ENCODE measurements around the gene FIP1L1.
A peak's percentile ranks its signal among the peaks of the same experiment; 100 is the strongest.
"Not testable (repeated sequence)": the region's sequence is repeated elsewhere in the genome, so short reads cannot be mapped to it uniquely, and the experiment has no call there.

FIP1L1 gene, protein sequence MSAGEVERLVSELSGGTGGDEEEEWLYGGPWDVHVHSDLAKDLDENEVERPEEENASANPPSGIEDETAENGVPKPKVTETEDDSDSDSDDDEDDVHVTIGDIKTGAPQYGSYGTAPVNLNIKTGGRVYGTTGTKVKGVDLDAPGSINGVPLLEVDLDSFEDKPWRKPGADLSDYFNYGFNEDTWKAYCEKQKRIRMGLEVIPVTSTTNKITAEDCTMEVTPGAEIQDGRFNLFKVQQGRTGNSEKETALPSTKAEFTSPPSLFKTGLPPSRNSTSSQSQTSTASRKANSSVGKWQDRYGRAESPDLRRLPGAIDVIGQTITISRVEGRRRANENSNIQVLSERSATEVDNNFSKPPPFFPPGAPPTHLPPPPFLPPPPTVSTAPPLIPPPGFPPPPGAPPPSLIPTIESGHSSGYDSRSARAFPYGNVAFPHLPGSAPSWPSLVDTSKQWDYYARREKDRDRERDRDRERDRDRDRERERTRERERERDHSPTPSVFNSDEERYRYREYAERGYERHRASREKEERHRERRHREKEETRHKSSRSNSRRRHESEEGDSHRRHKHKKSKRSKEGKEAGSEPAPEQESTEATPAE

DNA sequence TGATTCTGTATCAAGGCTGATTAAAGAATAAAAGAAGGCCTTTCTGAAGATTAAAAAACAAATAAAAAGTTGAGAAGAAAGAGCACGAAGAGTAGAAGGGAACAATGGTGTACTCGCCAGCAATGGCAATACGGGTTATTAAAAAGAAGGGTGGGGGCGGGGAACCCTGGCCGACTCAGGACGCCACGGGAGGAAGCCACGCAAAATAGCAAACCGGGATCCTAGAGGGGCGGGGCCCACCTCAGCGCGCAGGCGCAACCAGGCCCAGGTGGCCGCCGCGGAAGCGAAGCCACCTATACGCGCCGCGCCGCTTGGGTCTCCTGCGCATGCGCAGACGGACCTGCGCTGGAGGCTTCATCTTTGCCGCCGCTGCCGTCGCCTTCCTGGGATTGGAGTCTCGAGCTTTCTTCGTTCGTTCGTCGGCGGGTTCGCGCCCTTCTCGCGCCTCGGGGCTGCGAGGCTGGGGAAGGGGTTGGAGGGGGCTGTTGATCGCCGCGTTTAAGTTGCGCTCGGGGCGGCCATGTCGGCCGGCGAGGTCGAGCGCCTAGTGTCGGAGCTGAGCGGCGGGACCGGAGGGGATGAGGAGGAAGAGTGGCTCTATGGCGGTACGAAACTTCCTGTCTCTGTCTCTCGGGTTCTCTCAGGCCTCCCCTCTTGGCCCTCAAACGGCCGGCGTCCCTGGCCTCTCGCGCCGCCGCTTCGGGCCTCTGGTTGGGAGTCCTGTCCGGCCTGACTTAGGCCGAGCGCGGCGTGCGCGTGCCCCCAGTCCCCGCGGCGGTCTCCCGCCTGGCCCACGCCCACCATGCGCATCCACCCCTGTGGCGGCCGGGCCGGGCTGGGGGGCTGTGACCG lies at the start of gene FIP1L1:
FIP1L1 (plus strand) TSS at position 323 of the 852 bp plus-strand sequence; CDS start at position 521, 198 bp downstream.
- DNase-seq, result peak; percentile 93

DNA sequence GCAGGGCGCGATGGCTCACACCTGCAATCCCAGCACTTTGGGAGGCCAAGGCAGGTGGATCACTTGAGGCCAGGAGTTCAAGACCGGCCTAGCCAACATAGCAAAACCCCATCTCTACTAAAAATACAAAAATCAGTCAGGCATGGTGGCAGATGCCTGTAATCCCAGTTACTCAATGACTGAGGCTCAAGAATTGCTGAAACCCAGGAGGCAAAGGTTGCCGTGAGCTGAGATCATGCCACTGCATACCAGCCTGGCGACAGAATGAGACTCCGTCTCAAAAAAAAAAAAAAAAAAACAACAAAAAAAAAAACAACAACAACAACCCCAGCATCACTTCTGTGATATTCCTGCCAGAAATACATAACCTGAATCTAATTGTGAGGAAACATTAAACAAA lies 42.5 kb upstream of the FIP1L1 start:
- not testable (repeated sequence) for DNase-seq

DNA sequence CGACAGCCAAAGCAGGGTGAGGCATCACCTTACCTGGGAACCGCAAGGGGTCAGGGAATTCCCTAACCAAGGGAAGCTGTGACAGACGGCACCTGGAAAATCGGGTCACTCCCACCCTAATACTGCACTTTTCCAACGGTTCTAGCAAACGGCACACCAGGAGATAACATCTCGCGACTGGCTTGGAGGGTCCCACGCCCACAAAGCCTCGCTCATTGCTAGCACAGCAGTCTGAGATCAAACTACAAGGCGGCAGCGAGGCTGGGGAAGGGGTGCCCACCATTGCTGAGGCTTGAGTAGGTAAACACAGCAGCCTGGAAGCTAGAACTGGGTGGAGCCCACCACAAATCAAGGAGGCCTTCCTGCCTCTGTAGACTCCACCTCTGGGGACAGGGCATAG lies 37.3 kb upstream of the FIP1L1 start:
- not testable (repeated sequence) for DNase-seq

DNA sequence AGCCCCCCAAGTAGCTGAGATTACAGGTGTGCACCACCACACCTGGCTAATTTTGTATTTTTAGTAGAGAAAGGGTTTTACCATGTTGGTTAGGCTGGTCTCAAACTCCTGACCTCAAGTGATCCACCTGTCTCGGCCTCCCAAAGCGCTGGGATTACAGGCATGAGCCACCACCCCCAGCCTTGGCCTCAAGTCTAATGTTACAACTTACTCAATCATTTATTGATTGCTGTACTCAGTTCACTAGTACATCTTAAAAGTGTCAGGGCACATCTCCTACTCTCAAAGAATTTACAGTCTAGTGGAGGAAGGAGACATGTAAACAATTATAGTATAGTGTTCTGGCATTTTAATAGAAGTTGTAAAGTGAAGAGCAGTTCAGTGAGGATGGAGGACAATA lies 31.0 kb upstream of the FIP1L1 start:
- not testable (repeated sequence) for DNase-seq

DNA sequence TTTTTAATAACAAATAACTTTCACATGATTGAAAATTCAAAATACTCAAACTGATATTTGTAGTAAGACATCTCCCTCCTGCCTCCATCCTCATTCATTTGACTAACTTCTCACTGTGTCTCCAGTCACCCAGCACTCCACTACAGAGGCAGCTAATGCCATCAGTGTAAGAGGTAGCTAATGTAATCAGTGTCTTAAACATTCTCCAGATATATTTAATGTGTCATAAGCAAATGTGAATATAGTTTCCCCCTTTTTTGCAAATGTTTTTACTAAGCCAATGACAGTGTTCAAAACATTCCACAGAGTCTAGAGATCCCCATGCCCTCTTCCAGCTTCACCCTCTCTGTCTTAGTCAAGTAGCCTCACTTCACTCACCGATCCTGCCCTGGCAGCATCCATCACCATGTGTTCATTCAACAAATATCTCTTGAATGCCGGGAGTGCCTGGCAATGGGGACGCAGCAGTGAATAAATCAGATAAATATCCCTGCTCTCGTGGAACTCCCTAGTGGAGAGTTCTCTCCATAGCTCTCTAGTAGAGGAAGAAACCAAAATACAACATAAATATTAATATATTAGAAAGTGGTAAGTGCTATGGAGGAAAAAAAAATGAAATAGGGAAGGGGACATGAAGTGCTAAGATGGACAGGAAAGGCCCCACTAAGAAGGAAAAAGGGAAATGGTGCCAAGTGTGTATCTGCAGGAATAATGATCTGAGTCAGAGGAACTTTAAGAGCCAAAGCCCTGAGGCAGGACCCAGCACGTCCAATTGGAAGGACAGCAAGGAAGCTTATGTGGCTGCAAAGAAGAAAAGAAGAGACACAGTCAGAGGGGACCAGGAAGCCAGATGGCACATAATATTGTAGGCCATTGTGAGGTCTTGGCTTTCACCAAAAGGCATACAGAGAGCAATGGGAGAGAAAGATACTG lies 30.3 kb upstream of the FIP1L1 start:
- no peak for DNase-seq

DNA sequence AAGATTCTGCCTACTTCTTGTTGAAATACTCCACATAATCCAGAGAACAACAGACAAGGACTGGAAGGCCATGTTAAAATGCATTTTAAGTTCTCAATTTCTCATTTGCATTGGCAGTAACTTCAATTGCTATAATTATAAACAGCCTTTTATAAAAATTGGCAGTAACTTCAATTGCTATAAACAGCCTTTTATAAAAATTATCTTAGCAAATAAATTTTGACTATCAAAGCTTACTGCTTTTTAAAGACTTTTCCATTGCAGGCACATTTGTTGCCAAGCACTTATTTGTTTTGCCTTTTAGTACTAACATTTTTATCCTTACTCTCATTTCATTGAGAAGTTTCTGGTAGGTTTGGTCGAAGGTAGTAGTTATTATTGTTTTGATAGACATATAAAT lies 29.4 kb upstream of the FIP1L1 start:
- DNase-seq, result no peak

DNA sequence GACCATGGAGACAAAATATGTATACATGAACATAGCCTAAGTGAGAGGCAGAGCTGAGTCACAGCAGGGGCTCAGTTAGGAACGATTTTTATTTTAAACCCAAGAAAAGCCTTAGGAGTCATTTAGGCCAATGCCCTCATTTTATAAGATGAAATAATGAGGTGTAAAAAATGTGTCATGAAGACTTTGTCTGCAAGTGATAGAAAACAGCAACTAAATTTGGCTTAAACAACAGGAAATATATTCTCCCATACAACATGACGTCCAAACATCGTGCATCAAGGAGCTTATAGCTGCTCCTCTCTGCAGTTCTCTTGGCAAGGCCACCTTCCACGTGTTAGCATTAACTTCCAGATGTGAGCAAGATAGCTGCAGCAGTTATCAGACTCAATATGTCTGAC lies 28.4 kb upstream of the FIP1L1 start:
- no peak for DNase-seq

DNA sequence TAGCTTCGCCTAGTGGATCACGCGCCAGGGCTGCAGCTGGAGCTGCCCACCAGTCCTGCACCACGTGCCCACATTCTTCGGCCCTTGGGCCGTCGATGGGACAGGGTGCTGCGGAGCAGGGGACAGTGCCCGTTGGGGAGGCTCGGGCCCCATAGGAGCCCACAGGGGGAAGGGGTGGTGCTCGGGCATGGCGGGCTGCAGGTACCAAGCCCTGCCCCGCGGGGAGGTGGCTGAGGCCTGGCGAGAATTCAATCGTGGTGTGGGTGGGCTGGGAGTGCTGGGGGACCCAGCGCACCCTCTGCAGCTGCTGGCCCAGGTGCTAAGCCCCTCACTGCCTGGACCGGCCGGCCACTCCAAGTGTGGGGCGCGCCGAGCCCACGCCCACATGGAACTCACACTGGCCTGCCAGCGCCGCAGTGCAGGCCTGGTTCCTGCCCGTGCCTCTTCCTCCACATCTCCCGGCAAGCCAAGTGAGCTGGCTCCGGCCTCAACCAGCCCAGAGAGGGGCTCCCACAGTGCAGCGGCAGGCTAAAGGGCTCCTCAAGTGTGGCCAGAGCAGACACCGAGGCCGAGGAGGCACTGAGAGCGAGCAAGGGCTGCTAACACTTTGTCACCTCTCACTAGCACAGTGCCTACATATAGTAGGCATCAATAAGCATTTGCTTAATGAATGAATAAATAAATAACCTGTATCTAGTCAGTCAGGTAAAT lies 23.3 kb upstream of the FIP1L1 start:
- DNase-seq, result no peak

DNA sequence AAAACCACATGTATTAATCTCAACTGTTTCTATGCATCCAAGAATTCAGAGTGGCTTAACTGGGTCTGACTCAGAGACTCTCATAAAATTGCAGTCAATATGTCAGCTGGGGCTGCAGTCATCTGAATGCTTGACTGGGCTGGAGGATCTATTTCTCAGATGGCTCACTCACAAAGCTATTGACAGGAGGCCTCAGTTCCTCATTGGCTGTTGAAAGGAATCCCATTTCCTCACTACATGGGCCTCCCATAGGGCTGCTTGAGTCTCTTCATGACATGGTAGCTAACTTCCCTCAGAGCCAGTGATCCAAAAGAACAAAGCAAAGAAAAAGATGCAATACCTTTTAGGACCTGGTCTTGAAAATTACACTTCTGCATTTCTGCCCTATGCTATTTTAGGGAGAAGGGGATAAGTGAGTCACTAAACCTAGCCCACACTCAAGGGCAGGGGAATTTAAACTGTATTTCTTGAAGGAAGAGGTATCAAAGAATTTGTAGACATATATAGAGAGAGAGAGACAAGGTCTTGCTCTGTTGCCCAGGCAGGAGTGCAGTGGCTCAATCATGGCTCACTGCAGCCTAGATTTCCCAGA lies 21.4 kb upstream of the FIP1L1 start:
- no peak for DNase-seq

DNA sequence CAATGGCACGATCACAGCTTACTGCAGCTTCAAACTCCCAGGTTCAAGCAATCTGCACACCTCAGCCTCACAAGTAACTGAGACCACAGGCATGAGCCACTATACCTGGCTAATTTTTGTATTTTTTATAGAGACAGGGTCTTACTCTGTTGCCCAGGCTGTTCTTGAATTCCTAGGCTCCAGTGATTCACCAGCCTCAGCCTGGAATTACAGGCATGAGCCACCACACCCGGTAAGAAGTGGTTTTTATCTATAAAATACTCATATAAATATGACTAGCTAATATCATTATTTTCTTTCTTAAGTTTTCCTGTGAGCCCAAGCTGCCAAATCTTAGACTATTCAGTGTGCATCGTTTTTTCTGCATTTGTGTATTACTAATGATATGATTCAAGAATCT lies 16.0 kb upstream of the FIP1L1 start:
- no peak for DNase-seq

DNA sequence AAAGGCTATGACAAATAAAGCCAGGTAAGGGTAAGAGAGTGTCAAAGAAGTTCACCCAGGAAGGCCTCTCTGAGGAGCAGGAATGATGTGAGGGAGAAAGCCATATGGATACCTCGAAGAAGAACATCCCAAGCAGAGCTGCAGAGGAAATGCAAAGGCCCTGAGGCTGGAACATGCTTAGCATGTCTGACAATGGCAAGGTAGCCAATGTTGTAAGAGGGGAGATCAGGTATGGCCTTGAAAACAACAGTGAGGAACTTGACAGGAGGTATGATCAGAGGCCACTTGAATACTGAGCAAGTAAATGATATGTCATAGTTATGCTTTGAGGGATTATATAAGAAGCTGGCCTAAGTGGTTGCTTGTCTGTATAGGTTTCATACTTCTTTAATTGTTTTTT lies 15.3 kb upstream of the FIP1L1 start:
- no peak for DNase-seq

DNA sequence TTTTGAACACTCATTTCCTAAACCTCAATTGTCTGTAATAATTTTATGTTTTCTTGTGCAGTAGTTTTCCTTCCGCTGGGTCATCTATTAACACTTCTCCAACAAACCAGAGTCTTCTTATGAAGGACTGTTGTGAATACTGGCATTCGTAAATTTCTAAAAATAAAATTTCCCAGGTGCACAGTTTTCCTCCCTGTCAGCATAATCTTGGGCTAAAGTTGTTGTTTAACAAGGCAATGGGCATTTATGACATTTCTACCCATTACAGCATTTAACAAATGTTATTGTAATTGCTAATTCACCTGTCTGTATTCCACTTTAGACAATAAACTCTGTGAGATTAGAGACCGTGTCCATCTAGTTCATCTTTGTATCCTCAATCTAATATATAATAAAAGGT lies 12.8 kb upstream of the FIP1L1 start:
- no peak for DNase-seq

DNA sequence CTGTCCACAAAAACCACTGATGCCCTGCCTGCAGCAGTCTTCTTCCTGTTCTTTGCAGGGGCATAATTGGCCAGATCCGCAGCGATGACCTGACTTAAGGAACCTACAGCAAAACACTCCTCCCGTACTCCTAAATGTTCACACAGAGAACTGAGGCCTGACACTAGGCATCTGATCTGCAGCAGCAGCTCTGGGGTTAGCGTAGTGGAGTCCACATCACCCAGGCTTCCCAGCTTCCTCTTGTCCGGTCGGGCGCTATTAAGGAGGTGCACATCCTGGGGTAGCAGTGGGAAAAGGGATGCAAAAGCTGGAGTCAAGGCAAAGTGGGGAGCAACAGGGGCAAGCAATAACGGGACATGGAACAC lies 12.3 kb upstream of the FIP1L1 start:
- DNase-seq, result no peak

DNA sequence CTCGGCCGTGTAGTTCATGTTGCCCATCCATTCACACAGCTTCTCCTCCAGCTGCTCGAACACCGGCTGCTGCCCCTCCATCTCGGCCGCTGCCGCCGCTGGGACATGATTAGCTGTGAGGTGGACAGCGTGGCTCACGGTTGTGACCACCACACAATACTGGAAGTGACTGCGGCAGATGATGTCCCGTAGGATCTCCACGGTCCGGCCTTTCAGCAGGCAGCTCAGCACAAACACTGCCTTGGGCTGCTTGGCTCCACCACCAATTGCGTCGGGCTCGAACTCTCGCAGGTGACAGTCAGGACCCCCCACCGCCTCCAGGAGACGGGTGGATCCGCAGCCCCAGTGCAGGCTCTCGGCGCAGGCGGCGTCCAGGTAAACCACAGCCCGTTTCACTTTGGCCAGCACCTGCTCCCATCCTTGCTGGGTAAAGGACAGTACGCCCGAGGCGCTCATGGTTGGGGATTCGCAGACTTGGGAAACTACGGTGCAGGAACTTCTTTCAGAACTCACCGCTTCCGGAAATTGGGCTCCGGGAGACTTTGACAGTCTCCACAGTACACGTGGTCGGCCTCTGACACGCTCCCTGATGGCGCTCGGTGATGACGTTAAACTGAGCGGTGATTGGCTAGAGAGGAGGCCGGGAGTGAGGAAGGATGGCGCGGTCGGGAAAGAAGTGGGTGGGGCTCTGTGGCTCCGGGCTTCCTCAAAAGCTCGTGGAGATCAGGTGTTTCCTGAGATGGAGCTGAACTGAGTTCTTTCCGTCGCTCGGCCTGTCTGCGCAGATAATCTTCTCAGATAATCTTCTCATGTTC lies 11.7 kb upstream of the FIP1L1 start, which contains the start of gene SCFD2:
SCFD2 (minus strand) TSS at position 576 of the 815 bp plus-strand sequence.
- peak; percentile 95 for DNase-seq

DNA sequence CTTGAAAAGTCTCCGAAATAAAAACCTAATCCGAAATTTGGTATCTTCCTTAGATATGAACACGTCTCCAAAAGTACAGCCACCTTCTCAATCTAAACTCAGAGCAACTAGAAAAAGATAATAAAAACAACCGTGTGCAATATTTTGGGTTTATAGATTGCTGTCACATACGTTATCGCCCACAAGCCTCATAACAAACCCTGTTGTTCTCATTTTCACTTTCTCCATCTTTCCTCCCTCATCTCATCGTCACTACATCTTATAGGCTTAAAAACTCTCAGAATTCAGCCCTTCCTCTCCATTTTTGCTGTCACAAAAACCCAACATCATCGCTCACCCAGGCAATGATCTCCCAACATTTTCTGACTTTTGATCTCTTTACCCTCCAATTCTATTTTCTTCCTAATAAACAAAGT lies 11.1 kb upstream of the FIP1L1 start:
- no peak for DNase-seq

DNA sequence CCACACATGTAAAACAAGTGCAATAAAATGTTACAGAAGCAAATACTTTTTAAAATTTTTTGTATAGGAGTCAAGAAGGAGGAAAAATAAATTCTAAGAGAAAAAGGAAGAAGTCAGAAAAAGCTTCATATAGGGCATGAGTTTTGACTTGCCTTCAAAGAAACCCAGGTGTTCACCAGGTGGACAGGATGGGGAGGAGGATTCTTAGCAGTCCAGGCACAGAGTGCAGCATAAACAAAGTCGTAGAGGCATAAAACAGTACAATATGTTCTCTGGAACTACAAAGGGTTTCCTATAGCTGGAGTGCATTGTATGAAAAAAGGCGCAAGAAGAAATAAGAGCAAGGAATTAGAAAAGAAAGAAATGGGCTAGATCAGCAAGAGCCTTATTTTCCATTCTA lies 9.7 kb upstream of the FIP1L1 start:
- DNase-seq, result no peak

DNA sequence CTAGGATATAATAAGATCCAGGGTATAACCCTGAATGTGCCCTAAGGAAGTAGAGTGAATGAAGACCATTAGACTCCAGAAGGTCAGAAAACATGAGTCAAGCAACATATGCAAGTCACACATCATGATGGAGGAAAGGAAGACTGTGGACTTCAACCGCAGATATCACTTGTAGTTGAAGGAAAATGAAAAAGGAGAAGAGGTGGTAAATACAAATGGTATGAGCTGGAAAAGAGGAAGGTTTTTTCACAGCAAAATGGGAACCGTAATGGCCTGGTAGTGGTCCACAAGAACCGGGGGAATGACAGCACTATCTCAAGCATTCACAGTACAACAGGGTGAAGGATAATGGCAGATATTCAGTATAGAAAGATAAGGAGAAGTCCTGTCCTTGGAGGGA lies 6.4 kb upstream of the FIP1L1 start:
- no peak for DNase-seq

DNA sequence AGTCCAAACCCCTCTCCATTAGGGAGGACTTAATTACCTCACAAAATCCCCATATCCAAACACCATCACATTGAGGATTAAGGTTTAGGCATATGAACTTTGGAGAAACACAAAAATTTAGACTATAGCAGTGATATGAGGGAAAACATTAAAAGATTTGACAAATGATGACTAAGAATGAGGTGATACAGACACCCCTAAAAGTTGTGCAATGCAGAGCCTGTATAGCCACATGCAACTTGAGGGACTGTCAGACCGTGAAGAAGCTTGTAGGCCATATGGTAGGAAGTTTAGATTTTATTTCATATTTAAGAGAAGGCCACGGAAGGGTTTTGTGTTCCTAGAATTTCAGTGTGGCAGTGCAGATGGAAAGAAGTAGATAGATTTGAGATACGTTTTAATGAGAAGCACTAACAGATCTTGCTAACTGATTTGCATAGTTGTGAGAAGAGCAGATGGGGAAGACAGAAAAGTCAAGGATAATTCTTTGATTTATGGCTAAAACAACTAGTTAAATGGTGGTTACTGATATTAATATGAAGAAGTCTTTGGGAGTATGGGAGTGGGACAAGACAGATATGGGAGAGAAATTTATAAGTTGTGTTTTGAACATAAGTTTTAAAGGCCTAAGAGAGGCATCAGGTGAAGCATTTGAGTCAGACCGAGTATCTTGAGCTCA lies 5.5 kb upstream of the FIP1L1 start:
- no peak for DNase-seq

DNA sequence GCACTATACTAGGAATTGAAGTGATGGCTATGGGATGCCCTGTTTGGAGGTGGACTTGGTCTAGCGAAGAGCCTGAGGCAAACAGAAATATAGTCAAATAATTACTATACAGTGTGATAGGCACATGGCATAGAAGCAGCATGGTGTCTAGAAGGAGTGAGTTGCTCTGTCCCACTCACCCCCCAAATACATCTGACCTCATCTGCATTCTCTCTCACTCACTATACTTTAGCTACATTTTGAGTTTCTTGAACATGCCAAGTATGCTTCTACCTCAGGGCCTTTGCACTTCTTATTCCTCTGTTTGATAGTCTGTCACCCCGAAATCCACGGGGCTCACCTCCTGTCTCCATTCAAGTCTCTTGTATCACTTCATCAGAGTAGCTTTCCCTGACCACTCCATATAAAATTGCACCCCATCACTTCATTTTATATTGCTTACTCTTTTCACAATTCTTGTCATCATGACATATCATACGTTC lies 2.6 kb upstream of the FIP1L1 start:
- DNase-seq, result no peak

DNA sequence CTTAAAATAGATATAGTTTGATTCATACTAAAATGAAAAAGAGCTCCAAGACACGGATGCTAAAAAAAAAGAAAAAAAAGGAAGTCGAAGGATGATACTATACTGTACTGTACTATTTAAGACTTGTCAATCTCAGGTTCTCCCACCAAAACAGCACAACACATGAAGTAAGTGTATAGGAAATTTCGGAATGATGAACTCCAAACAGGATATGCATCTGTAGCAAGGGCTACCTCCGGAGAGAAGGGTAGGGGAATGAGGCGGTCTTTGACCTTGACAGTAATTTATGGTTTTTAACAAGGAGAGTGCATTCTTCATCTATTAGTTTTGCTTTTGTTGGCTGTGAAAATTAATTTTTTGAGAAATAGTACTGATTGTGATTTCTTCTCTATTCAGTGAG lies 541 bp upstream of the FIP1L1 start:
- DNase-seq, result no peak
